ENCODE data around the gene KLHL29. TPM values are rescaled to one million over a fixed set of nuclear protein-coding genes. Genes with fewer than 3 reads are reported as not detected.

Gene KLHL29
- total and polyA plus RNA-seq, 9 donors, result 3.0 to 6.6 (median 3.9) TPM

DNA sequence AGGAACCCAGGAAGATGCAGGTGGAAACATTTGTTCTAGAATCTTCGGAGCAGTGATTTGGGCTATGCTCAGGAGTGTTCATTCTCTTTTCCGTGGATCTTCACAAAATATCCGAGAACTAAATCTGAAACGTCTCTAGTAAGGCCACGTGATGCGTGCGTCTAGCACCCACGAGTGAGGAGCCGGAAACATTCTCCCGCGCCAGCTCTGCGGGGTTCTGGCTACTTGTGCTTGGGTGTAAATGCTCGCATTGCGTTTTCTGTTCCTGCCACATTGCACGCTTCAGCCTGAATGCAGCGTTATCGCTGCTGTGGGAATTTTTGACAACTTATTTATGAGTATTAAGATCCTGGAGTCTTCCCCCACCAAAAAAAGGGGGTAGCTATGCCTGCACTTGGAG lies 71.4 kb downstream of the KLHL29 start:
- H3K27me3 ChIP-seq, result no peaks in the 10 kb centered on the region
- H3K4me3 ChIP-seq, result no peak overlapping the region
- TF ChIP-seq, protein P1, sequence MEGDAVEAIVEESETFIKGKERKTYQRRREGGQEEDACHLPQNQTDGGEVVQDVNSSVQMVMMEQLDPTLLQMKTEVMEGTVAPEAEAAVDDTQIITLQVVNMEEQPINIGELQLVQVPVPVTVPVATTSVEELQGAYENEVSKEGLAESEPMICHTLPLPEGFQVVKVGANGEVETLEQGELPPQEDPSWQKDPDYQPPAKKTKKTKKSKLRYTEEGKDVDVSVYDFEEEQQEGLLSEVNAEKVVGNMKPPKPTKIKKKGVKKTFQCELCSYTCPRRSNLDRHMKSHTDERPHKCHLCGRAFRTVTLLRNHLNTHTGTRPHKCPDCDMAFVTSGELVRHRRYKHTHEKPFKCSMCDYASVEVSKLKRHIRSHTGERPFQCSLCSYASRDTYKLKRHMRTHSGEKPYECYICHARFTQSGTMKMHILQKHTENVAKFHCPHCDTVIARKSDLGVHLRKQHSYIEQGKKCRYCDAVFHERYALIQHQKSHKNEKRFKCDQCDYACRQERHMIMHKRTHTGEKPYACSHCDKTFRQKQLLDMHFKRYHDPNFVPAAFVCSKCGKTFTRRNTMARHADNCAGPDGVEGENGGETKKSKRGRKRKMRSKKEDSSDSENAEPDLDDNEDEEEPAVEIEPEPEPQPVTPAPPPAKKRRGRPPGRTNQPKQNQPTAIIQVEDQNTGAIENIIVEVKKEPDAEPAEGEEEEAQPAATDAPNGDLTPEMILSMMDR (IDR thresholded peaks at IDR 0.05), result no peak
- TF ChIP-seq POLR2A (IDR thresholded peaks at IDR 0.05), result no peak
- TF ChIP-seq EP300 (IDR thresholded peaks at IDR 0.05), result no peak
- no peaks in the 10 kb centered on the region for H3K9me3 ChIP-seq
- peaks cover 2% of the 10 kb centered on the region for H3K4me1 ChIP-seq (ENCODE audit: insufficient read depth)
- no peaks in the 10 kb centered on the region for H3K36me3 ChIP-seq
- 97 to 98% (median 97%) methylated on average over 17 of the region's 17 CpGs for WGBS, 3 donors
- intact Hi-C loops (cut with DNase I), result no loop called here
- no peak overlapping the region for H3K27ac ChIP-seq
- no peak for DNase-seq

DNA sequence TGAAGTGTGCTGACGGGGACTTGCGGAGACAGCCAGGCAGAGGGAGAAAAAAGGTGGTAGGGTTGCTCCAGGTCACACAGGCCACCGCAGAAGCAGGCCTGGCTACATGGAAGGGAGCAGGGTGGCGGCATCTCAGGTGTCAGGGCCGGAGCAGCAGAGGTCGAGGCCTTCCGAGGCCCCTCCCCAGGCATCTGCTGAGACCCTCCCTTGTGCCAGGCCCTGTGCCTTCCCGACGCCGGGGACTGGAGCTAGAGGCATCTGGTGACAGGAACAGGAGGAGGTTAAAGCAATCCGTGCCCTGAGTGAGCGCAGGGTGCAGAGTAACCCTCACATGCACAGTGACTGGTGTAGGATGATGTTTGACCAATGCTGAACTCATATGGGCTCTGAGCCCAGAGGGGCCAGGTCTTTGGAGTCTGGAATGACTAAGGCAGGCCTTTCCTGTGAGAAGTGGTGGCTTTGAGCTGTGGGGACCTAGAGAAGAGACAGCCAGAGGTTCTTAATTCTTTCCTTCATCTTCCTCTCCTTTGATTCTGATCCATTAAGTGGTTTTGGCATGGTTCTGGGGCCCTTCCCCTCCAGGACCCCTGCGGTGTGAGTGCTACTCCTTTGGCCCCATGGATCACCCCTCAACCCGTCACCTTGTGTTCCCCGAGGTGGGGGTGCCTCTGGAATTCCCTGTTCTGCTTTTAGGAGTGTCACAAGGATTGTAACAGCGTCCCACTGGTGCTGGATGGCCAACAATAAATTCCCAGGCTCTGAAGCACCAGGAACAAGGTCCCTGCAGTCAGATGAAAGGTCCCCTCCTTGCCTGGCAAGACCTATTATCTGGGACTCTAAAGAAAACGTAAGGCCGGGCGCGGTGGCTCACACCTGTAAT lies 72.1 kb downstream of the KLHL29 start:
- H3K27ac ChIP-seq, result no peak overlapping the region
- DNase-seq, result no peak
- TF ChIP-seq POLR2A (IDR thresholded peaks at IDR 0.05) (no peak), EP300 (IDR thresholded peaks at IDR 0.05) (no peak)
- TF ChIP-seq, protein P1 (IDR thresholded peaks at IDR 0.05), result no peak
- no peaks in the 10 kb centered on the region for H3K9me3 ChIP-seq
- no peak overlapping the region for H3K4me3 ChIP-seq
- no peaks in the 10 kb centered on the region for H3K27me3 ChIP-seq
- peaks cover 2% of the 10 kb centered on the region for H3K4me1 ChIP-seq (ENCODE audit: insufficient read depth)
- 91 to 94% (median 94%) methylated on average over 20 of the region's 20 CpGs for WGBS, 3 donors
- intact Hi-C loops (cut with DNase I), result no loop called here
- H3K36me3 ChIP-seq, result no peaks in the 10 kb centered on the region

DNA sequence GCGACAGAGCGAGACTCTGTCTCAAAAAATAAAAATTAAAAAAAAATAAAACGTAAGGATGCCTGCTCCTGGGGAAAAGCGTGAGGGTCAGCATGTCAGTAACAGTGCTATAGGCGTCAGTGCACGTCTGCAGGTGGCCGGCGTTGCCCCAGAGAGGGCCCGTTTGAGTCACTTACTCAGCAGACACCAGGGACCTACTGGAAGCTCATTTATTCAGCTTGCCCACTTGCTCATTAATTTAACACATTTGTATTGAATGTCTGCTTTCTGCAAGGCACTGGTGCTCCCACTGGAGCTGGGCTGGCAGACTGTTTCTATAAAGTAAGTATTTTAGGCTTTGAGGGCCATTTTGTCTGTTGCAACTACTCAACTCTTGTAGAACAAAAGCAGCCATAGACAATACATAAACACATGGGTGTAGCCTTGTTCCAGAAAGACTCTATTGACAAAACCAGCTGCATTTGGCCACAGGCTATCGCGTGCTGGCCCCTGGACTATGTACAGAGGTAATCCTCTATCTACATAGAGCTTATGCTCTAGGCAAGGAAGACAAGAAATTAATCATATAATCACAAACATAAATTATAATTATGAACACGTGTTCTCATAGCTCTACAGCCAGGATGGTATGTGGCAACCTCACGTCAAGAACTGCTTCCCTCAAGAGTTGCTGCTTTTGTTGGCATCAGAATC lies 73.2 kb downstream of the KLHL29 start:
- 93 to 94% (median 93%) methylated on average over 13 of the region's 13 CpGs for WGBS, 3 donors
- Histone ChIP-seq H3K9me3 (no peaks in the 10 kb centered on the region), H3K4me3 (no peak overlapping the region), H3K27ac (no peak overlapping the region), H3K27me3 (no peaks in the 10 kb centered on the region), H3K4me1 (ENCODE audit: insufficient read depth) (peaks cover under 1% of the 10 kb centered on the region), H3K36me3 (no peaks in the 10 kb centered on the region)
- DNase-seq, result no peak
- no peak for TF ChIP-seq POLR2A (IDR thresholded peaks at IDR 0.05)
- no peak for TF ChIP-seq EP300 (IDR thresholded peaks at IDR 0.05)
- TF ChIP-seq, protein P1 (IDR thresholded peaks at IDR 0.05), result no peak
- intact Hi-C loops (cut with DNase I), result no loop called here

DNA sequence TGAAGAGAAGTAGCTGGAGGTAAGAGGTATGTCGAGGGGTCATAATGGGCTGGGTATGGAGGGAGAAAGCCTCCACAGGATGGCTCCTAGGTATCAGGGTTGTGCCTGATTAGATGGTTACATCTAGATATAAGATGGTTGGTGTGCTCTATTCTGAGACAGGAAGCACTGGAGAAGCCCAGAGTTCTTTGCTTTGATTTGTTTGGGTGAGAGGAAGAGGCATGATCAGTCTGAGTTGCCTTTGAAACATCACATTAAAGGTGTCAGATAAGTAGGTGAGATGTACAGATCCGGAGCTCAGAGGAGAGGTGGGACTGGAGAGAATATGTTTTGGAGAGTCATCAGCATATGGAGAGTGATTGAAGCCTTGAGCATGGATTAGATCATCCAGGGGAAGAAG lies 74.1 kb downstream of the KLHL29 start:
- WGBS, 3 donors, result 94 to 95% (median 94%) methylated on average over 2 of the region's 2 CpGs
- no peaks in the 10 kb centered on the region for H3K27me3 ChIP-seq
- no peak overlapping the region for H3K27ac ChIP-seq
- H3K36me3 ChIP-seq, result no peaks in the 10 kb centered on the region
- TF ChIP-seq, protein P1 (IDR thresholded peaks at IDR 0.05), result no peak
- TF ChIP-seq EP300 (IDR thresholded peaks at IDR 0.05) (no peak), POLR2A (IDR thresholded peaks at IDR 0.05) (no peak)
- no peak overlapping the region for H3K4me3 ChIP-seq
- intact Hi-C loops (cut with DNase I), result no loop called here
- H3K9me3 ChIP-seq, result no peaks in the 10 kb centered on the region
- no peak for DNase-seq
- no peaks in the 10 kb centered on the region for H3K4me1 ChIP-seq (ENCODE audit: insufficient read depth)

Measured in ovary (tissue), 9 donors.